GM19438 (cell line): Measurements from ENCODE around the gene UBE2E1.
"Not testable (repeated sequence)": the region's sequence is repeated elsewhere in the genome, so short reads cannot be mapped to it uniquely, and the experiment has no call there.

Experiments
- ATAC-seq: cut with Tn5 transposase; IDR thresholded peaks from one replicate; pipeline ENCODE4 v1.9.1; 2021; ENCODE audit warnings: low read depth; ENCODE audit not compliant: unreplicated experiment

UBE2E1 gene

DNA sequence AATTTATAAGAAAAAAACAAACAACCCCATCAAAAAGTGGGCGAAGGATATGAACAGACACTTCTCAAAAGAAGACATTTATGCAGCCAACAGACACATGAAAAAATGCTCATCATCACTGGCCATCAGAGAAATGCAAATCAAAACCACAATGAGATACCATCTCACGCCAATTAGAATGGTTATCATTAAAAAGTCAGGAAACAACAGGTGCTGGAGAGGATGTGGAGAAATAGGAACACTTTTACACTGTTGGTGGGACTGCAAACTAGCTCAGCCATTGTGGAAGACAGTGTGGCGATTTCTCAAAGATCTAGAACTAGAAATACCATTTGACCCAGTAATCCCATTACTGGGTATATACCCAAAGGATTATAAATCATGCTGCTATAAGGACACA is 106.6 kb downstream of the UBE2E1 start:
- ATAC-seq, result not testable (repeated sequence)

DNA sequence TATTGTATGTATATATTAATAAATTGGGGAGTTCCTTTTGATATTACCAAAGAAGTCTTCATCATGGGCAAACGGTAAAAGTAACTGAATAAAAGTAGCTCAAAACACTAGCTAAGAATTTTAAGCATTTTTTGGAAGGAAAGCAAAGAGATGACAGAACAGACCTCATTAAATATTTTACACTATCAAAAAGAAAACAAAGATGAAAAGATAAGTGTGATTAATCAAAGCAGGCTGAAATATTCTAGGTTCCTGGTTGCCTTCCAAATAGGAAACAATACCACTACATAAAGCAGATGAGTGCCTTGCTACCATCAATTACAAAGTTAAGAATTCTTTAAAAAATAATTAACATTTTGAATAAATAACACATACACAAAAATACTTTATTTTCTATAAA is 107.4 kb downstream of the UBE2E1 start:
- no peak for ATAC-seq

DNA sequence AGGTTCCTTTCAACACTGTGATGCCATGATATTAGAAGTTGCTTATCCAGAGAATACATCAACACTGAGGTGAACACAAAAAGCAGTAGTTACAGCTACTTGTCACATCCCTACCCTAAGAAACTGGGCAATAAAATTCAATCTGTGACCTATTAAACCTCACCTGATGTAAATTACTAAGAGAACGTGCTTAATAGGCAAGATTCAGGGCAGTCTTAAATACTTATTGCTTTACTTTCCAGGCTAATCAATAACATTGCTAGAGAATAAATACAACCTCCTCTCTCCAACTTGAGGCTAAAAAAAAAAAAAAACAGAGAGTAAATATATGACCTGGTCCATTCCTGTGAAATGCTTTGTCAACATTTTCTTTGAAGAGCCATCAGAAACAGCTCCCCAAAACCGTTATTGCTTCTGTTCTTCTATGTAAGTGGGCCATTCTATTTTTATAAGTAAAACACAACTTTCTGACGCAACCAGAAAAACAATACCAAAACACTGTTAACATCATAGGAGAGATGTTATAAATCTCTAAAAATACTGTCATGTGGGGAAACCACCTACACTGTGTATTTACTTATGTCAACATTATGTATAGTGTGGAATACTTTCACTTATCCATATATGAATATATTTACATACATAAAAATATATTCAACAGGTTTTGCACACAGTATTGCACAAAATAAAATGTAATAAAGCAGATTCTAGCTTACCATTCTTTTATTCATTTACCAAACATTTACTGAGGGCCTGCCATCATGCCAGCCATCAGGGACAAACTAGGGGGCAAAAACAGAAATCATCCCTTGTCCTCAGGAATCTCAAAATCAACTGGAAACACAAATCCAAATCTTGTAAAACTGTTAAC is 108.4 kb downstream of the UBE2E1 start:
- no peak for ATAC-seq

DNA sequence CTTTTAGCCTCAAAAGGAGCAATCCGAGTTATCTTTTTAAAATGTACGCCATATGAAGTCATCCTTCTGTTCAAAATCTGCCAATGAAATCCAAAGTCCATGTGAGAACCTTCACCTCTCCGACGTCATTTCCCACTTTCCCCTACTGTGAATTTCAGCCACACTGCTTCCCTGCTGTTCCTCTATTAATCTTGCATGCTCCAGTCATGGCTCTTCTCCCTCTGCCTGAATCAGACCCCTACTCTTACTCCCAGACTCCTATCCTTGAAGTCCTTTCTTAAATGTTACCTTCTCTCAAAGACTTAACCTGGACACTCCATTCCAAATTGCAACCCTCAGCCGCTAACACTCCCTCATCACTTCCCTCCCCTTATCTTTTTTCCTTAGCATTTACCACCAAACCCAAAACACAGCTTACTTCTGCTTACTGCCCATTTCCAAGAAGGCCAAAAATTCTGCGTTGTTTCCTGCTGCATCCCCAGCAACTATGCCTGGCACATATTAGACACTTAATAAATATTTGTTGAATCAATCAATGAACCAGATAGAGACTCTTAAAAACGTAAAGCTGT is 109.9 kb downstream of the UBE2E1 start:
- no peak for ATAC-seq

DNA sequence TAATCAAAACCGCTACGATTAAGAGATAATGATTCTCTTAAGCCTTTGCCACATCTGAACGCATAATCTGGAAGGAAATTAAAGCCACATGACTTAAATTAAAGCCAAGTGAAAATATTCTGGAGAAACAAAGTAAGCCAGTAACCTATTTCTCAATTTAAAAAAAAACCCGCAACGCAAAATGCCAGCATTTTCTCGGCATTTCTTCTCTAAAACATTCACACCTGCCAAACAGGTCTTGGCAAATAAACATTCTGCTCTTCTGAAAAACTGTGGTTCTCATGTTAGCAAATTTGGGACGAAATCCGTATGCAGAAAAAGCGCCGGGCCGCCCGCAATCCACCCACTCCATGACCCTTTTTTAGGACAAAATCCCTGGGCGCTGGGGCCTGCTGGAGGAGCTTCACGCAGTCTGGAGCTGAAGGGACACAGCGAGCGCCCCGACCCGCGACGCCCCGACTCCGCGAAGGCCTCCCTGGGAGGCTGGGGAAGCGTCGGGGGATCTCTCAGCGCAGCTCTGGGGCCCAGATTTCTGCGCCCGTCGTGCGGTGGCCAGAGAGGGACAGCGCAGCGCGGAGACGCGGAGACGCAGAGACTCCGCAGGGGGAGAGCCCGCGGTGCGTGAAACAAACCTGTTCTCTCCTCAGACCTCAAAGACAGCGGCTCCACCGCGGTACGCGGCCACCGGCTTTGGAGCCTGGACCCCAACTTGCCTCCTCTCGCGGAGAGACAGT is 110.6 kb downstream of the UBE2E1 start:
- ATAC-seq, result peak; percentile 47

DNA sequence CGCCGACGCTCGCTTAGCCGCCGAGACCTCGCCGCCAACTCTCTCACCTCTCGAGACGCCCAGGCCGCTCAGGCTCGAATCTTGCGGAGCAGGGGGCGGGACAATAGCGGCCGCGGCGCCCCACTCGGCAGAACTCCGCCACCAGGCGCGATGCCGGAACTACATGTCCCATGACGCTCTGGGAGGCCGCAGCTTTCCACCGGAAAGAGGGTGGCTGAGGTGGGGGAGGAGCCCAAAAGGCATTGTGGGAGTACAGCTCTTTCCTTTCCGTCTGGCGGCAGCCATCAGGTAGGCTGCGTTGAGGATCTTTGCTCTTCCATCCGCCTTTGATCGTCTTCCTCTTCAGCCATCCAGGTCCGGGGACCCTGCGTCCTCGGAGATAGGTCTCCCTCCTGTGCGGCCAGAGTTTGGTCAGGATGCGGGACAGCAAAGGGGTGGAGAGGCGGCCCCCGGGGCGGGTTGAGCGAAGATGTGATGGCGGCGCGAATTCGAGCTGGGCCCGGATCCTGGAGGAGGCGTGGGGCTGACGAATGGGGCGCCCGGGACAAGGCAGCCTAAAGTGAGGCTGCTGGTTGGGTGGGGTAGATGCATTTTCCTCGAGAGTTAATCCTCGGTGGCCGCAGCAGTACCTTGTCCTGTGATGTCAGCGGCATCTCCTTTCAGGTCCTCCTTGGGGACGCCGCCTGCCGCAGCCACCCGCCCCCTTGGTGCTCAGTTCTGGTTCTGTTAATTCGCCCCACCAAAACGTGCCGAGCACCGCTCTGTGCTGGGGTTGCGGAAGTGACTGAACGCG is 111.3 kb downstream of the UBE2E1 start, which contains the start of the genes NKIRAS1 and RPL15:
Gene NKIRAS1 (minus strand): TSS at position 105 of the 793 bp plus-strand sequence. CDS start 6,086 bp downstream, outside the sequence.
Gene RPL15 (plus strand): TSS at position 247 of the 793 bp plus-strand sequence. CDS start 728 bp downstream, outside the sequence.
- ATAC-seq, result peak; percentile 92

DNA sequence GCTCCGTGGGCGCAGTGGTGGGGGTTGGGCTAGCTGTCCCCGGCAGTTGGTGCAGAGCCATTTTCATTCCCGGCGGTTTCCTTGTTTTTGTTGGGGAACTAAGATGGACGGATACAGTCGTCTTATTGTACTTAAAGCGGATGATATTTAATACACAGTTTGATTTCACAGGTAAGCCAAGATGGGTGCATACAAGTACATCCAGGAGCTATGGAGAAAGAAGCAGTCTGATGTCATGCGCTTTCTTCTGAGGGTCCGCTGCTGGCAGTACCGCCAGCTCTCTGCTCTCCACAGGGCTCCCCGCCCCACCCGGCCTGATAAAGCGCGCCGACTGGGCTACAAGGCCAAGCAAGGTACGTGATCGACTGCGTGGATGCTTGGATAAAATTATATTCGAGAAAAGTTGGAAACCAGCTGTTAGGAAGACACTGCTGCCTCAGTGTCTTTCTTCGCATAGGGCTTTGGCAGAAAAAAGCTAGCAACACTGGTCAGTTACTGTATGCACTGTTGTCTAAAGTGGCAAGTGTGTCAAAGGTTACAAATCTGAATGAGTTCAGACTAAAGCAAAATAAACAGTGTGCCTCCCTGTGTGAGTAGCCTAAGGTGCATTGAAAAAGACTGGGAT is 112.0 kb downstream of the UBE2E1 start:
- not testable (repeated sequence) for ATAC-seq

DNA sequence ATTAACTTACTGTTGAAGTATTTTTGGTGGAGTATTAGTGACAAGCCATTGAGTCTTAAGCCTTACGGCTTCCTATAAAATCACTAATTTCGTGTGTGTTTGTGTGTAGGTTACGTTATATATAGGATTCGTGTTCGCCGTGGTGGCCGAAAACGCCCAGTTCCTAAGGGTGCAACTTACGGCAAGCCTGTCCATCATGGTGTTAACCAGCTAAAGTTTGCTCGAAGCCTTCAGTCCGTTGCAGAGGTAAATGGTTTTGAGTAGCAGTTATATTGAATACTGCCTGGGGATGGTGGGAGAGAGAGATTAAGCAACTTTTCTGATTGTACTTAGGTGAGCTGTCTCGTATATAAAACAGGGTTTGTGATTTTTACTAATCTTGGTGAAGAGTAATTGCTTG is 112.6 kb downstream of the UBE2E1 start:
- not testable (repeated sequence) for ATAC-seq

DNA sequence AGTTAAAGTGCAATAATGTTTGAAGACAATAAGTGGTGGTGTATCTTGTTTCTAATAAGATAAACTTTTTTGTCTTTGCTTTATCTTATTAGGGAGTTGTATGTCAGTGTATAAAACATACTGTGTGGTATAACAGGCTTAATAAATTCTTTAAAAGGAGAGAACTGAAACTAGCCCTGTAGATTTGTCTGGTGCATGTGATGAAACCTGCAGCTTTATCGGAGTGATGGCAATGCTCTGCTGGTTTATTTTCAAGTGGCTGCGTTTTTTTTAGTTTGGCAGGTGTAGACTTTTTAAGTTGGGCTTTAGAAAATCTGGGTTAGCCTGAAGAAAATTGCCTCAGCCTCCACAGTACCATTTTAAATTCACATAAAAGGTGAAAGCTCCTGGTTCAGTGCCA is 113.9 kb downstream of the UBE2E1 start:
- no peak for ATAC-seq

DNA sequence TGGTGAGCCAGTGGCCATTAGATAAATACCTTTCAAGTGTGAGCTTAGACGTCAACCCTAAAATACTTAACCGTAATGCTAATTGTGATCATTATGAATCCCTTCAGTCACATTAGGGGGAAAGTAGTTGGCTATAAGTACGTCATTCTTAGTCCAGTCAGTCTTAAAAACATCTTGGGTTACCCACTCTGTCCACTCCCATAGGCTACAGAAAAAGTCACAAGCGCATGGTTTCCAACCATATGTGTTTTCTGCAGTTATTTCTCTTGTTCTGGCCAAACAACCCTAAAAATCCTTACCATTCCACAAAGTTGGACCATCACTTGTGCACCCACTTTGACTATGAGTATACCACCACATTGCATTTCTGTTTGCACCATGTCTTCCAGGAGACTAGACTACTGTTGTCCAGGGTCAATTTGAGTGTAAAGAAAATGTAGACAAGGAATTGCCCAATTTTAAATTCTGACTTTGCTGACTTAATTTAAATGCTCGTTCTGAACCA is 114.4 kb downstream of the UBE2E1 start:
- no peak for ATAC-seq

DNA sequence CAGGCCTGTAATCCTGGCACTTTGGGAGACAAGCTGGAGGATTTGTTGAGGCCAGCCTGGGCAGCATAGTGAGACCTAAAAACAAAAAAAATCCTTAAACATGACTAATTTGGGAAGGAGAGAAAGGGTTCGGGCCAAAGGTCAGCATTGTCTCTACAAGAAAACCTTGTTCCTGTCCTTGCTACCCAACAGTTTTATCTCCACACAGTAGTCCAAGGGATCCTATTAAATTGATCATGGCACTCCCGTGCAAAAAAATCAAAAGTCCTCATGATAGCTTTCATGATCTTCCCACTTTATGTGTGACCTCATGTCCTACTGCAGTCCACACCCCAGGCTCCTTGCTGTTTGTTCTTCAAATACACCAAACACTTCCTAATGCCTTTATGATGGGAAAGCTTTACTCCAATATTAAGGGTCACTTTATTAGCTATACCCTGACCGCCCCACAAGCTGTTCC is 115.3 kb downstream of the UBE2E1 start:
- ATAC-seq, result no peak

DNA sequence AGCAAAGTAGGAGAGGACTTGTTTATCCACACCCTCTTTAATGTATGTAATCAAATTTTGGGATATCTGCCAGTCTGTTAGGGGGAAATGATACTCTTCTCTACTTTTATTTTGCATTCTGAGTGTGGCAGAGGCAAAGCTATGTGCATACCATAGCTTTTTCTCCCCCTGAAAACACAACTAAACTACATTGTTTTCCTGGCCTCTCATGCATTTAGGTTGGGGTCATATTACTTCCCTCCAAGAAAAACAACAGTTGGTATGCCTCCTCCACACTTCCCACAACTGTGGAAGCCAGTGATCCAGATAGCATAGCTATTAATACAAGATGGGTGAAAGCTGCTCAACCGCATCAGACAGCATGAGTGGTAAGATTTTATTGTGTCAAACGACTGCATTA is 118.0 kb downstream of the UBE2E1 start:
- no peak for ATAC-seq

DNA sequence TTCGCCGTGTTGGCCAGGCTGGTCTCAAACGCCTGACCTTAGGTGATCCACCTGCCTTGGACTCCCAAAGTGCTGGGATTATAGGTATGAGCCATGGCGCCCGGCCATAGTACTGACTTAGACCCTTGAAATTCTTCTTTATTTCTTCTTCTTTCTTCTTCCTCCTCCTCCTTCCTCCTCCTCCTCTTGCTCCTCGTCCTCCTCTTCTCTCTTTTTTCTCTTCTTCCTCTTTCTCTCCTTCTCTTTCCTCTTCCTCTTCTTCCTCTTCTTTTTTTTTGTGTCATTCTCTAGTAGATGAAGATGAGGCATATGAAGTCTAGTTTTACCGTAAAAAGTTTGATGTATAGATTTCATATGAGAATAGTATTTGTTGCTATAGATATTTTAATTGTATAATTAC is 120.5 kb downstream of the UBE2E1 start:
- ATAC-seq, result no peak

DNA sequence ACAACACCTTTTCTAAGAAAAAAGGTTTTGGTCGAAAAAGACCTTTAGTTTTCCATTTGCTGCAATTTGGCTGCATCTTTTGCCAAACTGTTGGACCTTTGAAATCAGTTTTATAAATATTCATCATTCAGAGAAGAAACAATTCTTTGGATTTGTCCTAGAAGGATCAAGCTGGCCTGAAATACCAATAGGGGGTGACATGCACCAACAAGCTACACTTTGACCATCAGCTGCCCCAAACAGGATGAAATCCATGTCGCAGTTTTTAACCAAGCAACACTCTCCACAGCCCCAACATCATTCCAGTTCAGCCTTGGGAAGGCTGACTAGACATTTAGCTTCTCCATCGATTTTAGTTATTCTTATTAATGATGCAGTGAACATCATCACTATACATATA is 121.0 kb downstream of the UBE2E1 start:
- no peak for ATAC-seq

DNA sequence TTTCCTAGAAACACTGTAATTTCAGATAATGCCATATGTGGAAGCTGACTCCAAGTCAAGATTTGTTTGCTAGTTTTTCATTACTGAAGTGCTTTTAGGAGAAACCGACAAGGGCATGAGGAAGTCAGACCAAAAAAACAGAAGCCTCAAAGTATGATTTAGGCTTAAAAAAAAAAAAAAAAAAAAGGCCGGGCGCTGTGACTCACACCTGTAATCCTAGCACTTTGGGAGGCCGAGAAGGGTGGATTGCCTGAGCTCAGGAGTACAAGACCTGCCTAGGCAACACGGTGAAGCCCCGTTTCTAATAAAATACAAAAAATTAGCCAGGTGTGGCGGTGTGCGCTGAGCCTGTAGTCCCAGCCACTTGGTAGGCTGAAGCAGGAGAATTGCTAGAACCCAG is 122.8 kb downstream of the UBE2E1 start:
- ATAC-seq, result no peak

DNA sequence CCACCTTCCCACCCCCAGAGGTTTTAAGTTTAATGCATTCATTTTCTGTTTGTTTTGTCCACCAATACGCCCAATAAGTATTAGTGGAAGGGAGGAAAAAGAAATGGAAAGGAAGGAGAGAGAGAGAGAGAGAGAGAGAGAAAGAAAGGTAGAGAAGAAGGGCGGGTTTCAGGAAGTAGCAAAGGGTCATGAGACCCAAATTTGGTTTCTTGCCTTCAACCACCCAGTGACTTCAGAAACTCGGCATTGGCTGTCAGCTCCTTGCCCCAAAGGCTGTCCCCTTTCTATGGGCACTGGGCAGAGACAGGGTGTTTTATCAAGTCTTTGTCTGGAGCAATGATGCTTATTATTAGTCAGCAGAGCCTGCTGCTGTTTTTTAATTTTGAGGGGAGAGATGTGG is 125.8 kb downstream of the UBE2E1 start:
- ATAC-seq, result no peak

DNA sequence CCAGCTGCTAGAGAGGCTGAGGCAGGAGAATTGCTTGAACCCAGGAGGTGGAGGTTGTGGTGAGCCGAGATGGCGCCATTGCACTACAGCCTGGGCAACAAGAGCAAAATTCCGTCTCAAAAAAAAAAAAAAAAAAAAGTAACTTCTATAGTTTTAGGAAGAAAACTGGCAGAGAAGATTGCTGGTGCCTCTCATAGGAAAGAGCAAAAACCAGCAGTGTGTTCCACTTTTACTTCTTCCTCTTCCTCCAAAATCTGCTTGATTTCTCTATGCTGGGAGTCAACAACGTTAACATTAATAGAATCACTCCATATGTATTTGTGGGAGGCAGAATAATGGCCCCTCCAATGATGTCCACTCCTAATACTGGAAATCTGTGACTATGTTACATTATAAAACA is 126.8 kb downstream of the UBE2E1 start:
- no peak for ATAC-seq

DNA sequence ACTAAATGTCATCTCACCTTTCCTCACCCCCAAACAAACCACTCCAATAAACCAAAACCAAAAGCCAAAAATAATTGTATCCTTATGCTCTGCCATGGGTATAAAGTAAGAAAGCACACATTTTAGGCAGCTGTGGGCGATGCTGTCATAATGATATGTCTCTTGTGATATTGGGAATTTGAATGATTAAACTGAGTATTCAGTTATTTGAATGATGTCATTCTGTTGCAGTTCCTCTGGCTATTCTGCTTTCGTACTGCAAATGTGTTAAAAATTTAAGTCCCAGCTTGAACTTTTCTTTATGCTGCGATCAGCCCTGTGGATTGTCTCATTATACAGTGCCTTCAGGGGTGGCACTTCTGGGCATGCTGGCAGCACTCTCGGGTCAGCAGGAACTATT is 128.5 kb downstream of the UBE2E1 start:
- no peak for ATAC-seq

DNA sequence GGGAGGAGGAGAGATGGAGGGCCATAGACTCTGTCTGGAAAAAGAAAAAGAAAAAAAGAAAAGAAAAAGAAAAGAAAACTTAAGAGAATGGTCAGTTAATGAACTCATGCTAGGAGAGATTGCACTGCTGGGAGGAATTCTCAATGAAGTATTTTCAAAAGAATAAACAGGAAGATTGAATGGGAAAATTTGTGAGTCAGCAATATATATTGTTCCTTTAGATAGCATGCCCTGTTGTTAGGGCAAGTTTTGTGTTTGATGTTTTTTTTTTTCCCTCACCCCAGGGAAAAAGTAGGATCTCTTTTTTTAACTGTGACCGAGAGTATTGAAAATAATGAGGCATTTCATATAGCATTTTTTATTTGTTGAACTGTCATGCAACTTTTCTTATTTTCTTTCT is 131.5 kb downstream of the UBE2E1 start:
- no peak for ATAC-seq

DNA sequence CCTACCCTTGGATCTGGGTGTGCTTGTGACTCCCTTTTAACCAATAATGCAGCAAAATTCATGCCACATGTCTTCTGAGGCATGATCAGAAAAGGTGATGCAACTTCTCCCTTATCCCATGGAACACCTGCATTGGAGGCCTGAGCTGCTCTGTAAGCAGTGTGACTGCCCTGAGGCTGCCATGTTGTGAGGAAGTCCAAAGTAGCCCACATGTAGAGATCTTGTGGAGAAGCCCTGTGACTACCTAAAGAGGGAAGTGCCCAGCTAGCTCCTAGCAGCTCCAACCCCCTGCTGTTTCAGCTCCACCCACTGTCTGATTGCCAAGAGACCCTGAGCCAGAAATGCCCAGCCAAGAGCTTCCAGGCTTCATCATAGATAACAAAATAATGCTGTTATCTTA is 132.9 kb downstream of the UBE2E1 start:
- ATAC-seq, result no peak
